Stimulated activated CD4-positive, alpha-beta T cell treated with anti-CD3 and anti-CD28 coated beads, Interleukin-12 subunit alpha, Interleukin-12 subunit beta, amount 100 ng/mL, for 24 hours (primary cell): ENCODE measurements around the gene ZNF430.
A peak's percentile ranks its signal among the peaks of the same experiment; 100 is the strongest.
"Not testable (repeated sequence)": the region's sequence is repeated elsewhere in the genome, so short reads cannot be mapped to it uniquely, and the experiment has no call there.

ENCODE experiments used
- DNase-seq, 2 experiments: peaks; one replicate each; pipeline ENCODE4 v3.0.0-alpha.2; 2020; ENCODE audit warnings: low read depth in 2 of 2

ZNF430 gene

DNA sequence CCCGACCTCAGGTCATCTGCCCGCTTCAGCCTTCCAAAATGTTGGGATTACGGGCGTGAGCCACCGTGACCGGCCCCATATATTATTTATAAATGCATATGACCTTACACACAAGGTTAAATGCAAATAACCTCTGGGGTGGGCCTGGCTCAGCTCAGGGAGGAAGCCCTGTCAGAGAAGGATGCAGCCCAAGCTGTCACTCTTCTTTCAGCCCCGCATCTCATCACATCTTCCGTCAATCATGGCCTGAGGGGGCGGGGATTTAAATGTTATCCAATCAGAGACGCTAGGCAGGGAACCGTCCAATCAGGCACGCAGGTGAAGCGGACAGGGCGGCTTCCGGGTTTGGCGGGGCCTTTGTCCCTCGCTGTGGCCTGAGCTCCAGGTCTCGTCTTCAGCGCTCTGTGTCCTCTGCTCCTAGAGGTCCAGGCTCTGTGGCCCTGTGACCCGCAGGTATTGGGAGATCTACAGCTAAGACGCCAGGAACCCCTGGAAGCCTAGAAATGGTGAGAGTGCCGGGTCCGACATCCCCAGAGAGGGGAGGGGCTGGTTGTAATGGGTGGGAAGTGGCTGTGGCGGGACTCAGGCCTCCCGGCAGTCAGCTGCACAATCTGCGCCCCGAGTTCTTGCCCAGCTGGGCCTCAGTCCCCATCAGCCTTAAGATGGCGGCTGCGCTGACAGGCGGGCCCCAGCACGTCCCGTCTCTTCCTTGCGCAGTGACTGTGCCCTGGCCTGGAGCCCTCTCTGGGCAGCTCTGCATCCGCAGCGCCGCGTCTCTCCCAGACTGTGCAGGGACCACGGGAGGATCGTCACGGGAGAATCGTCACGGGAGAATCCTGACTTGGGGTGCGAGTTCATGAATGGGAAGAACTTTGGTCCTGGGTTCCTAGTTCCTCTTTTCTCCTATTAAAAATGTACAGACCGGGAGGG, at the start of gene ZNF430:
Gene ZNF430, plus strand, starts transcription at position 360 of the 930 bp plus-strand sequence. Its CDS starts 144 bp downstream, at position 504.
- DNase-seq = peak; percentile 81 to 90

DNA sequence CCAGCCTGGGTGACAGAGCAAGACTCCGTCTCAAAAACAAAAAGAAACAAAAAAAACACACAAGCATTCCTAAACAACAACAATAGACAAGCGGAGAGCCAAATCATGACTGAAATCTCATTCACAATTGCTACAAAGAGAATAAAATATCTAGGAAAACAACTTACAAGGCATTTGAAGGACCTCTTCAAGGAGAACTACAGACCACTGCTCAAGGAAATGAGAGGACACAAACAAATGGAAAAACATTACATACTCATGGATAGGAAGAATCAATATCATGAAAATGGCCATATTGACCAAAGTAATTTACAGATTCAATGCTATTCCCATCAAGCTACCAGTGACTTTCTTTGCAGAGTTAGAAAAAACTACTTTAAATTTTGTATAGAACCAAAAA, 27.7 kb upstream of the ZNF430 start:
- not testable (repeated sequence) for DNase-seq

DNA sequence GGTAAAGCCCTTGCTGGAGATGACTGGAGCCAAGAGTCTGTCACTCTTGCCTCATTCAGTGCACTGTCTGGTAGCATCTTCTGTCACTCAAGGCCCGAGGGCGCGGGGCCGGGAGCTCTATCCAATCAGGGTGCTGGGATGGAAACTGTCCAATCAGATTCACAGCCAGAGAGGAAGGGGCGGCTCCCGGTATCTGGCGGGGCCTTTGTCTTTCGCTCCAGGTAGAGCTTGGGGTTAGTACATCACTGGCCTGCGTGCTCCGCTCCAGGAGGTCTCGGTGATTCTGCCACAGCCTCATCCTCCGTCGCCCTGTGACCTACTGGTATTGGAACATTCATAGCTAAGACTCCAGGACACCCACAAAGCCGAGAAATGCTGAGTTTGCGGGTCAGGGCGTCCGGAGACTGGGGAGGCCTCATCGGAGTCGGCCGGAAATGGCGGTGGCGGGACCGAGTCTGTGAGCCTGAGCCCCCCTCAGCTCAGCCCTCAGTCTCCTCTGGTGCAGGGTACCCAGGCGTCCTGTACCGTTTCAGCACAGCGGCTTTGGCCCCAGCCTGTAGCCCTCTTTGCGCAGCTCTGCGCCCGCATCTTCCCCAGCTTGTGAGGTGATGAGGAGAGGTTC, 20.6 kb upstream of the ZNF430 start:
- DNase-seq = peak; percentile 81 to 88

DNA sequence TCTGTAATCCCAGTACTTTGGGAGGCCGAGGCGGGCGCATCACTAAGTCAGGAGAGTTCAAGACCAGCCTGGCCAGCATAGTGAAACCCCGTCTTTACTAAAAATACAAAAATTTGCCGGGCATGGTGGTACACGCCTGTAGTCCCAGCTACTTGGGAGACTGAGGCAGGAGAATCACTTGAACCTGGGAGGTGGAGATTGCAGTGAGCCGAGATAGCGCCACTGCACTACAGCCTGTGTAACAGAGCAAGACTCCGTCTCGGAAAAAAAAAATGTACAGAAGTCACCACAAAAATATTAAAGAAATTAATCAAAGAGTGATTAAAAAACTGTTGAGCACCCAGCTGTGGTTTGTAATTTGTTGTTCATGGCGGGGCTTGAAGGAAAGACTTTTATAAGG, 781 bp downstream of the ZNF430 start:
- DNase-seq = not testable (repeated sequence)

DNA sequence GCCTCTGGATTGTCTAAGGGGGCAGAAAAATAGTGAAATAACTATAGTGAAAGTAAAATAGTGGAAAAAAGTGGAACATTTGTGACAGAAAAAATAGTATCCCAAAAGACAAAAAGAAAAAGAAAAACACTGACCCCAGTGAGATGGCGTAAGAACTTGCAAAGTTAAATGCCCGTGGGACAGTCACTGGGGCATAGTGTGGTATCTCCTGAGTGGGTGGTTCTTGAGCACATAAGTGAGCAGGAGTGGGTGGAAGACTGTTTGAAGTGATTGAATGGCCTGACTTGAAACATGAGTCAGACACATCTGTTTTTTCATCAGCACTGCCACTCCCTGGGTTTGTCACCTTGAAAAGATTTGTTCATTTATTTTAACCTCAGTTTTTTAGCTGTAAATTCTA, 2.5 kb downstream of the ZNF430 start:
- DNase-seq = no peak

DNA sequence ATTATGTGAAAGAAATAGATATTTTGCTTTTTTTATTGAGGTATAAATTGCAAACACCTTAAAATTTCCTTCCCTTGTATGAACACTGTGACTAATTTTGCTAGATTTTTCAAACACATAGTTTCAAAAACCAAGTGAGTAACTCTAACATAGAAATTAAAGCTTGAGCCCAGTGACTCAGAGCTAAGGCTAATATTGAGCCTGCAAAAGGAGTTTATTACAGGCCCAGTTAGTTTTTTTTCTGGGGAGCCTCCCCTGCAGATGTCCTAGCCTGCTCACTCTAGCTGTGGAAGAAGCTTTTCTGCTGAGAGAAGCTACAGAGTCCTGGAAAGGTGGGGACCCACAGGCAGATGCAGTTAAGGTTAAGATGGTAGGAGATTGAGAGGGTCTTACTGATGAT, 3.4 kb downstream of the ZNF430 start:
- no peak for DNase-seq

DNA sequence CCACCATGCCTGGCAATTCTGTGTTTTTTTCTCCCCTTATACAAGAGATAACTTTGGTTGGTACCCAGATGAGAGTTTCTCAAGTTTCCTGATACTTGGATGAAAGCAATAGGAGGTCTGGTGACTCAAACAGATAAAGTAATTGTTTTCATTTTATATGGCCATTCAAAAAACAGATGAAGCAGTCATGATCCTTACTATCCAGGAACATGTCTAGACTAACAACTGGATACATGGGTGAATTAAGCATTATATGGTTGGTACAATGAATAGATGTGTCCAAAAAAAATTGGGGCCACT, 8.5 kb downstream of the ZNF430 start:
- no peak for DNase-seq

DNA sequence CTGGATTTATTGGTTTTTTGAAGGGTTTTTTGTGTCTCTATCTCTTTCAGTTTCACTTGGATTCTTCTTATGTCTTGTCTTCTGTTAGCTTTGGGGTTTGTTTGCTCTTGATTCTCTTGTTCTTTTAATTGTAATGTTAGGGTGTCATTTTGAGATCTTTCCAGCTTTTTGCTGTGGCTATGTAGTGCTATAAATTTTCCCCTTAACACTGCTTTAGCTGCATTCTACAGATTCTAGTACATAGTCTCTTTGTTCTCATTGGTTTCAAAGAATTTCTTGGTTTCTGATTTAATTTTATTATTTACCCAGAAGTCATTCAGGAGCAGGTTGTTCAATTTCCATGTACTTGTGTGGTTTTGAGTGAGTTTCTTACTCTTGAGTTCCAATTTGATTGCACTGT, 24.6 kb downstream of the ZNF430 start:
- no peak for DNase-seq

DNA sequence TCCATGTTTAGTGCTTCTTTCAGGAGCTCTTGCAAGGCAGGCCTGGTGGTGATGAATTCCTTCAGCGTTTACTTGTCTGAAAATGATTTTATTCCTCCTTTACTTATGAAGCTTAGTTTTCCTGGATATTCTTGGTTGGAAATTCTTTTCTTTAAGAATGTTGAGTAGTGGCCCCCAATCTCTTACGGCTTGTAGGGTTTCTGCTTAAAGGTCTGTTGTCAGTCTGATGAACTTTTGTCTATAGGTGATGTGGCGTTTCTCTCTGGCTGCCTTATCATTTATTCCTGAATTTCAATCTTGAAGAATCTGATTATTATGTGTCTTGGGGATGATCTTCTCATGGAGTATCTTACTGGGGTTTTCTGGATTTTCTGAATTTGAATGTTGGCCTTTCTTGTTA, 26.0 kb downstream of the ZNF430 start:
- DNase-seq = no peak

DNA sequence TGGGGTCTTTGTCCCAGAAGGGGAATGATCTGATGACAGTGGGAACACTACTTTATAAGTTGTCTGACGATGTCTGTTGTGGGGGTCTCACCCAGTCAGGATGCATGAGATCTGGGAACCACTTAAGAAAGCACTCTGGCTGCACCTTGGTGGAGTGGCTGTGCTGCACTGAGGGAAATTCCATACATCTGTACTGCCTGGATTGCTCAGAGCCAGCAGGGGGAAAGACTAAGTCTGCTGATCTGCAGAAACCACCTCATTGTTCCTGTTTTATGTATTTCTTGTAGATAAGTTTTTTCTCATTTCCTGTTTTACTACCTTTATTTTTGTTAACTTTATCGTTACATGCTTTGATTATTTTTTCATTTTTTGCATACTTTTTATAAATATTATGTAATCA, 27.3 kb downstream of the ZNF430 start:
- no peak for DNase-seq

DNA sequence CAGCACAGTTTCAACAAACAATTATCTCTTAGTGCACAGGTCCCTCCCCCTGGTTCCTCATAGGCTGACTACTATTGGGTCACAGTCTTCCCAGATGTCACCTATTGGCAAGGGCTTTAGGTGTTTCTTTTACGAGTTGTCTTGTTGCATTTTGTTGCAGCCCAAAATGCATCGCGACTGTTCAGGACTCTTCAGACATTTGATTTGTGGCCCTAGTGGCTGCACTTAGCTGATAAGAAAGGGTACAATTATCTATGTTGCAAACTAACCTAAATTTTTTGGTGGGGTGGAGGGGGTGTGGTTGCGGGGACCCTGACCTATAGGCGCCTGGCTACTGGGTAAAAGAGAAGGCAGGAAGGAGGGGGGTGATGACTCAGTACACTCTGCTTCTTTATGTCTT, 32.4 kb downstream of the ZNF430 start:
- DNase-seq = no peak

DNA sequence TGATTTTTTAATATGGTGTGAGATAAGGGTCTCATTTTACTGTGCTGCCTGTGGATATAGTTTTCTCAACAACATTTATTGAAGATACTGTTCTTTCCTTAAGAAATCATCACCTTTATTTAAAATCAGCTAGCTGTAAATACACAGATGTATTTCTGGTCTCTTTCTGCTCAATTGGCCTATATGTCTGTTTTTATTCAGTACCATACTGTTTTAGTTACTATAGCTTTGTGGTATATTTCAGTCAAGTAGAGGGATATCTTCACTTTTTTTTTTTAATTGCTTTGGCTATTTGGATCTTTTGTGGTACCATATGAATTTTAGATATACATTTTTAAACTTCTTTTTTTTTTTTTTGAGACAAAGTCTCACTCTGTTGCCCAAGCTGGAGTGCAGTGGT, 44.9 kb downstream of the ZNF430 start:
- DNase-seq = no peak

DNA sequence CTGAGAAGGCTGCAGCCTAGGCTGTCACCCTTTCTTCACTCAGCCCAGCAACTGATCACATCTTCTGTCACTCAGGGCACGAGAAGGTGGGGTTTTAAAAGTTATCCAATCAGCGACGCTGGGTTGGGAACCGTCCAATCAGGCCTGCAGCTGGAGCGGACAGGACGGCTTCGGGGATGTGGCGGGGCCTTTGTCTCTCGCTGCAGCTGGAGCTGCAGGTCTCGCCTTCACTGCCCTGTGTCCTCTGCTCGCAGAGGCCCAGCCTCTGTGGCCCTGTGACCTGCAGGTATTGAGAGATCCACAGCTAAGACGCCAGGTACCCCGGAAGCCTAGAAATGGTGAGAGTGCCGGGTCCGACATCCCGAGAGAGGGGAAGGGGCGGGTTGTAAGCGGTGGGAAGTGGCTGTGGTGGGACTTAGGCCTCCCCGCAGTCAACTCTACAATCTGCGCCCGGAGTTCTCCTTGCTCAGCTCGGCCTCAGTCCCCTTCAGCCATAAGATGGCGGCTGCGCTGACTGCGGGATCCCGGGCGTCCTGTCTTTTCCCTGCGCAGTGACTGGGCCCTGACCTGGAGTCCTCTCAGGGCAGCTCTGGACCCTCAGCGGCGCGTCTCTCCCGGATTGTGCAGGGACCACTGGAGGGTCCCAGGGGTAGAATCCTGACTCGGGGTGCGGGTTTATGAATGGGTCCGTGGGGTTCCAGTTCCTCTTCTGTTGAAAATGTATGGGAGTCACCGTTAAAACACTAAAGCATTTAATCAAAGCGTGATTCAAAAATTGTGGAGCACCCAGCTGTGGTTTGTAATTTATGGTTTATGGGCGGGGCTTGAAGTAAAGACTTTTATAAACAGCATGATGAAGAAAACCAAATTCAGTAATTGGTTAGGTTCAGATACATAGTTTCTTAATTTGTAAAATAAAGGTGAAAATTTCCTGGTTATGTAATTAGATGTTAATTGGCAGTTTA, 61.8 kb downstream of the ZNF430 start, which contains the start of gene ZNF714:
Gene ZNF714, plus strand, starts transcription at position 193 of the 965 bp plus-strand sequence. CDS start 16,066 bp downstream, outside the sequence.
- DNase-seq = peak; percentile 68 to 76

DNA sequence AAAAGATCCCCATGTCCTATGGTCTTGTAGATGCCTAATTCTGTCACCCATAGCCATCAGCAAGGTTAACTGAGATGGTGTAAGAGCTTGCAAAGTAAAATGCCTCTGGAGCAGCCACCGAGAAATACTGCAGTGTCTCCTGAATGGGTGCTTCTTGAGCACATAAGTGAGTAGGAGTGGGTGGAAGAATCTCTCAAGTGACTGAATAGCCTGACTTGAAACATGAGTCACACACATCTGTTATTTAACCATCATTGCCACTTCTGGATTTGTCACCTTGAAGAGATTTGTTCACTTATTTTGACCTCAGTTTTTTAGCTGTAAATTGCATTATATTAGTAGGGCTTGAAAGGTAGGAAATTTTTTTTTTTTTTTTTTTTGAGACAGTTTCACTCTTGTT, 63.9 kb downstream of the ZNF430 start:
- no peak for DNase-seq

DNA sequence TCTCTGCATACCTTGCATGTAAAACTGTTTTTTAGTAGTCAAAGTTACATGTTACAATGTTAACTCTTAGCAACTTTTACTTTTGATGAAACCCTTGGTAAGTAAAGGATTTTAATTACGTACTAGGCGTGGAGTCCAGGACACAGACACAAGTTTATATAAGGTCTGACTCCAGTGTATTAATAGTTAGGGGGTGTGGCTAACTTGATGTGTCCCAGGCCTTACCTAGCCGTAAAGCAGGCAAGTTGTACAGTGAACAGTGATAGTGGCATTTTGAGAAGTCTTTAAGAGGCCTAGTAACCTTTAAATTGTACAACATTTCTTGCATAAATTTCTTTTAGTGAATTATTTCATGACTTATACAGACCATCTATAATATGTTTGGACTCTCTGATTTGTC, 67.4 kb downstream of the ZNF430 start:
- no peak for DNase-seq

DNA sequence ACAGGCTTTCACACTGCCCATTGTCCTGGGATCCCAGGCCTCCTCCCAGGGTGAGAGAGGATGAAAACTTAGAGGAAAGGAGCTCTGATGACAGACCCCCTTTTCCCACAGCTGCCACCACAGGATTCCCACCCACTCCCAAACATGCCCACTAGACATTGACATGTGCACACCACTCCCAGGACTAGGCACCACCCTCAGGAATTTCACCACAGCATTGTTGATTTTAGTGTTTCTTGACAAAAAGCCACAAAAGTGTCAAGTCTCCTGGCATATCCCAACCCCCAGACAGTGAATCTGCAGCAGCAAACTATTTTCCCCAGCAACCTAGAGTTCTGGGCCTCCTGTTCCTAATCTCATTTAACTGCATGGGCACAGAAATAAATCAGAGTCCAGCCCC, 71.7 kb downstream of the ZNF430 start:
- DNase-seq = no peak

DNA sequence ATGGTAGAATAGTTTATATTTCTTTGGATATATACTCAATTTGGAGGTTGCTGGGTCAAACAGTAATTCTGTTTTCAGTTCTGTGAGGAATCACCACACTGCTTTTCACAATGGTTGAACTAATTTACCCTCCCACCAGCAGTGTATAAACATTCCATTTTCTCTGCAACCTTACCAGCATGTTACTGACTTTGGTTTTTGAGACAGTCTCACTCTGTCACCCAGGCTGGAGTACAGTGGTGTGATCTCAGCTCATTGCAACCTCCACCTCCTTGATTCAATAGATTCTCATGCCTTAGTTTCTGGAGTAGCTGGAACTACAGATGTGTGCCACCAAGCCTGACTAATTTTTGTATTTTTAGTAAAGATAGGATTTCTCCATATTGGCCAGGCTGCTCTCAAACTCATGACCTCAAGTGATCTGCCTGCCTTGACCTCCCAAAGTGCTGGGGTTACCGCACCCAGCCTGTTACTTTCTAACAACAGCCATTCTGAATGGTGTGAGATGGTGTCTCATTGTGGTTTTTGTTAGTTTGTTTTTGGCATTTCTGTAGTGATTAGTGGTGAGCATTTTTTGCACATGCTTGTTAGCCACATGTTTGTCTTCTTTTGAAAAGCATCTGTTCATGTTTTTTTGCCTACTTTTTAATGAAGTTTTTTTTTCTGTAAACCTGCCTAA, 74.0 kb downstream of the ZNF430 start:
- DNase-seq = no peak

DNA sequence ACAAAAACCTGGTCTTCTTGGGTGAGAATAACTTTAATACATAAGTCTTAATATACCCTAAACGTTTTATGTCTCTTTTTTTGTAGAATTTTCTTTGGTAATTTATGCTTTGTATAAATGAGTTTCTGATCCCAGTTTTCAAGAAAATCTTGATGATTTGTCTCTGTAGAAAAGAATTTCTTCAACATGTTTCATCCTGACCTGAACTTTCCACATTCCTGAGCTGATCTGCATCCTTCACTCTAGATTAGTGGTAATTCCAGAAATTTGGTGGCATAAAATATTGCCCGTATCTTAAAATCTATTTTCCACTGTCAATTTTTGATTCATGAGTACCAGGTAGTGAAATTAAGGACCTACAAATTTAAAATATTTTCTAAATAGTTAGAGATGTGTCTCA, 77.8 kb downstream of the ZNF430 start:
- DNase-seq = no peak

DNA sequence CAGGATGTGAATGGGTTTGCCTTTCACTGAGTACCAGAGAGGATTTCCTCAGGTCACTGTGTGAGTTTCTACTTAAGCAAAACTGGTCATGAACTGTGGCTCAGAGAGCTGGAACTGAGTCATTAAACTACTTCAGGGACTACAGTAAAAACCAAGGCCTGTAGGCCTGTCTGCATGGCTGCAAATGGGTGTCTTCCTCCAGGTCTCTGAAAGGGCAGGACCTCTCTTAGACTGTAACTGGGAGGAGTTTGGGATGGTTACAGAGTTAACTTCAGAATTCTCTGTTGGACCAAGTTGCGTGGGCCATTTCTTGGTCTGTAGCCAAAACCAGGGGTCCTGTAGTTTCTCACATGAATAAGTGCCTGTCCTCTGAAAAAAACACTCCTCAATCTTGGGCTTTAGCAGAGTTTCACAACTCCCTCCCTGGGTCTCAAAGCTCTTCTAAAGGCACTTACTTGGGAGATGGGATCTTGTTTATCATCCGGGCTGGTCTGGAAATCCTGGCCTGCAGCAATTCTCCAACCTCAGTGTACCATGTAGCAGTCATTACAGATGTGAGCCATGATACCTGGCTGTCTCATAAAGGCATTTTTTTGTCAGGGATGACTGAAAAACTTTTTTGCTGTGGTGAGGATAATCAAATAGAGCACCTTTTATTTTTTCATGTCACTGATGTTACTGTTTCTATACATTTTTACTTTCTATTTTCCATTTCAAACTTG, 81.2 kb downstream of the ZNF430 start:
- DNase-seq = no peak

DNA sequence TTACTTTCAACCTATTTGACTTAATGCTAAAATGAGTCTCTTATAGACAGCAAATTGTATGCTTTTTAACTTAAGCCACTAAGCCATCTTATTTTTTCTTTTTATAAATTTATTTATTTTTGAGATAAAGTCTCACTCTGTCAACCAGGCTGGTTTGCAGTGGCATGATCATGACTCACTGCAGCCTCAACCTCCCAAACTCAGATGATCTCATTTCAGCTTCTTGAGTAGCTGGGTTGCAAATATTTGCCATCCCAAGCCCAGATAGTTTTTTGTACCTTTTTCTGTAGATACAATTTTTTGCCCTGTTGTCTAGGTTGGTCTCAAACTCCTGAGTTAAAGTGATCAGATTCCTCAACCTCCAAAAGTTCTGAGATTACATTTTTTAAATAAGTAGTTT, 88.7 kb downstream of the ZNF430 start:
- DNase-seq = no peak
